HepG2 (cell line): ENCODE results near the gene EEF1A2.

ENCODE experiments used
- EZH2 ChIP-seq: conservative IDR thresholded peaks from 2 replicates; pipeline ENCODE4 v1.6.1; 2012; ENCODE audit warnings: mild to moderate bottlenecking, low read depth, low read length, moderate library complexity
- FOSL1 ChIP-seq: sonication (generic); formaldehyde crosslinking; IDR thresholded peaks from 2 replicates; pipeline ENCODE4 v1.9.0; 2021; ENCODE audit warnings: missing genetic modification reagents, borderline replicate concordance
- MYC ChIP-seq: sonication (generic); formaldehyde crosslinking; IDR thresholded peaks from 2 replicates; pipeline ENCODE4 v1.9.0; 2021; ENCODE audit warnings: missing genetic modification reagents, borderline replicate concordance
- NR2F6 ChIP-seq, 2 experiments: IDR thresholded peaks; 2 replicates each; pipeline ENCODE4 v1.6.1; 2016; ENCODE audit warnings: antibody characterized with exemption in 1 of 2, mild to moderate bottlenecking in 1 of 2
- ZBTB49 ChIP-seq: sonication (generic); formaldehyde crosslinking; IDR thresholded peaks from 2 replicates; pipeline ENCODE4 v1.4.0; 2020; ENCODE audit warnings: missing genetic modification reagents, borderline replicate concordance
- ZFP90 ChIP-seq: sonication (generic); formaldehyde crosslinking; IDR thresholded peaks from 2 replicates; pipeline ENCODE4 v1.8.0; 2022; ENCODE audit warnings: missing genetic modification reagents, mild to moderate bottlenecking, inconsistent platforms, borderline replicate concordance

DNA sequence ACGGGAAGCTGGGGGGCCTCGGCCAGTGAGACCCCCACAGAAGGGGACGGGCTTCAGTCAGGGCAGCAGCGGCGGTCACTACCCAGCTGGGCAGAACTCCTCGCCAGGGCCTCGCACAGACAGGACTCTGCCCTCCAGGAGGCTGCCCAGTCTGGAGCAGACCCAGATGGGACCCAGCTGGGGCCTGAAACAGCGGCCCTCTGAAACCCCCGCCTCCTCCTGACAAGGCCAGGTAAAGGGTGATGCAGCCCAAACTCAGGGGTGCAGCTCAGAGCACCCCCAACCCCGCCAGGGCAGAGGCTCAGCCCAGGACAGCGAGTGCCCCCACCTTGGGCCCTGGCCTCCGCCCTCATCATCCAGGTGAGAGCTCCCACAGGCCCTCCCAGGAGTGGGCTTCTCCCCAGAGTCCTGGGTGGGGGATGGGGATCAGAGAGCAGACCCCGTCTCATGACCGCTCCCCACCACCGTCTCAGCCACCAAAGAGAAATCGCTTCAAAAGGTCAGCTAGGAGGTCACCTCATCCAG lies 2.2 kb downstream of the EEF1A2 start:
- TF ChIP-seq ZFP90 (CRISPR knock-in tag): no peak
- no peak for TF ChIP-seq ZBTB49 (CRISPR knock-in tag)
- no peak; the same call in 1 of the 2 replicates for TF ChIP-seq EZH2
- no peak for TF ChIP-seq NR2F6 (IDR thresholded peaks at IDR 0.05)
- no peak for TF ChIP-seq NR2F6 (CRISPR knock-in tag; IDR thresholded peaks at IDR 0.05)
- no peak for TF ChIP-seq MYC (CRISPR knock-in tag)
- TF ChIP-seq FOSL1 (CRISPR knock-in tag): no peak
